Upper lobe of right lung (tissue), 1 donor: ENCODE measurements around the gene ASCC1. TPM values are rescaled to one million over a fixed set of nuclear protein-coding genes. Genes with fewer than 3 reads are reported as not detected.

Experiments
- ATAC-seq: fragments of 200-7000 bp; cut with Tn5 transposase; one replicate; pipeline ENCODE4 v1.9.1; 2020; ENCODE audit warnings: mild to moderate bottlenecking, moderate library complexity
- DNase-seq: peaks from one replicate; pipeline ENCODE4 v3.0.0-alpha.2; 2020
- H3K27ac ChIP-seq: fragments of 200-600 bp; one replicate; pipeline ENCODE4 v1.8.0; 2022
- H3K27me3 ChIP-seq: fragments of 200-600 bp; one replicate; pipeline ENCODE4 v1.8.0; 2022; ENCODE audit warnings: mild to moderate bottlenecking
- H3K36me3 ChIP-seq: fragments of 200-600 bp; one replicate; pipeline ENCODE4 v1.8.0; 2022
- H3K4me1 ChIP-seq: fragments of 200-600 bp; one replicate; pipeline ENCODE4 v1.8.0; 2022
- H3K4me3 ChIP-seq: fragments of 200-600 bp; one replicate; pipeline ENCODE4 v1.8.0; 2022; ENCODE audit warnings: mild to moderate bottlenecking
- H3K9me3 ChIP-seq: fragments of 200-600 bp; one replicate; pipeline ENCODE4 v1.8.0; 2022
- intact Hi-C: fragments of 100-400 bp; cut with DNase I; formaldehyde crosslinking; loops from one replicate; pipeline ENCODE4 v1.11.0; 2022
- total RNA-seq: library from RNA; stranded (reverse); fragmentation: NEBNext Ultra II Directional; extraction: Animal tissue kit (Norgen Biotek cat#: 25700); gene quantifications from one replicate; pipeline ENCODE4 v1.2.1, GENCODE V29; 2021
- TF ChIP-seq, protein P1 (sequence below): fragments of 200-600 bp; IDR thresholded peaks from one replicate; pipeline ENCODE4 v1.8.0; 2022; ENCODE audit warnings: antibody characterized with exemption
- donor health status: DM: no; HTN: yes; CAD: no; lungs with severe emphysema.

Gene ASCC1
- total RNA-seq, 1 donor from 2014 or later, result 27.4 TPM

DNA sequence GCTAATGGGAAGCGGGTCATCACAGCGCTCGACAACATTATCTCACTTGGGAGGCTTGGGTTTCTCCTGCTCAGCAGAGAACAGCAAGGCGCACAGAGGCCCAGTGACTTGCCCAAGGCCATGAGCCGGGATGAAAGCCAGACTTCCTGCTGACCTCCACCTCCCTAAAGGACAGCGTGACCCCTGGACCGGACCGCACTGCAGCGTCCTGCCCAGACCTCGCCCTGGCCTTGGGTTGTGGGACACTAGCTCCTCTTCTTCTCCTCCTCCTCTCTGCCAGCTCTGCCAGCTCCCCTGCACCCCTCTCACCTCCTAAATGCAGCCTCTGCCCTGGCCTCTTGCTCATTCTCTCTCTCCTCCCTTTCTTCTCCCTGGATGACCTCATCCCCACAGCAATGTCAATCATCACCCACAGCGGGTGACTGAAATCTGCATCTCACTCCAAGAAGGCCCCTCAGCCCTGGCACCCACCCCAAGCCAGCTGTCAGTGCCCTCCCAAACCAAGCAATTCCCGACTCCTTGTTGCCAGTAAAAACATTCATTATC lies 147.1 kb downstream of the ASCC1 start:
- TF ChIP-seq, protein P1, sequence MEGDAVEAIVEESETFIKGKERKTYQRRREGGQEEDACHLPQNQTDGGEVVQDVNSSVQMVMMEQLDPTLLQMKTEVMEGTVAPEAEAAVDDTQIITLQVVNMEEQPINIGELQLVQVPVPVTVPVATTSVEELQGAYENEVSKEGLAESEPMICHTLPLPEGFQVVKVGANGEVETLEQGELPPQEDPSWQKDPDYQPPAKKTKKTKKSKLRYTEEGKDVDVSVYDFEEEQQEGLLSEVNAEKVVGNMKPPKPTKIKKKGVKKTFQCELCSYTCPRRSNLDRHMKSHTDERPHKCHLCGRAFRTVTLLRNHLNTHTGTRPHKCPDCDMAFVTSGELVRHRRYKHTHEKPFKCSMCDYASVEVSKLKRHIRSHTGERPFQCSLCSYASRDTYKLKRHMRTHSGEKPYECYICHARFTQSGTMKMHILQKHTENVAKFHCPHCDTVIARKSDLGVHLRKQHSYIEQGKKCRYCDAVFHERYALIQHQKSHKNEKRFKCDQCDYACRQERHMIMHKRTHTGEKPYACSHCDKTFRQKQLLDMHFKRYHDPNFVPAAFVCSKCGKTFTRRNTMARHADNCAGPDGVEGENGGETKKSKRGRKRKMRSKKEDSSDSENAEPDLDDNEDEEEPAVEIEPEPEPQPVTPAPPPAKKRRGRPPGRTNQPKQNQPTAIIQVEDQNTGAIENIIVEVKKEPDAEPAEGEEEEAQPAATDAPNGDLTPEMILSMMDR, result no peak
- Histone ChIP-seq H3K9me3 (no peaks in the 10 kb centered on the region), H3K27ac (no peak overlapping the region), H3K4me1 (peaks cover 5% of the 10 kb centered on the region), H3K27me3 (no peaks in the 10 kb centered on the region), H3K36me3 (no peaks in the 10 kb centered on the region), H3K4me3 (no peak overlapping the region)
- ATAC-seq (no peak), DNase-seq (no peak)
- intact Hi-C loops, result no loop called here

DNA sequence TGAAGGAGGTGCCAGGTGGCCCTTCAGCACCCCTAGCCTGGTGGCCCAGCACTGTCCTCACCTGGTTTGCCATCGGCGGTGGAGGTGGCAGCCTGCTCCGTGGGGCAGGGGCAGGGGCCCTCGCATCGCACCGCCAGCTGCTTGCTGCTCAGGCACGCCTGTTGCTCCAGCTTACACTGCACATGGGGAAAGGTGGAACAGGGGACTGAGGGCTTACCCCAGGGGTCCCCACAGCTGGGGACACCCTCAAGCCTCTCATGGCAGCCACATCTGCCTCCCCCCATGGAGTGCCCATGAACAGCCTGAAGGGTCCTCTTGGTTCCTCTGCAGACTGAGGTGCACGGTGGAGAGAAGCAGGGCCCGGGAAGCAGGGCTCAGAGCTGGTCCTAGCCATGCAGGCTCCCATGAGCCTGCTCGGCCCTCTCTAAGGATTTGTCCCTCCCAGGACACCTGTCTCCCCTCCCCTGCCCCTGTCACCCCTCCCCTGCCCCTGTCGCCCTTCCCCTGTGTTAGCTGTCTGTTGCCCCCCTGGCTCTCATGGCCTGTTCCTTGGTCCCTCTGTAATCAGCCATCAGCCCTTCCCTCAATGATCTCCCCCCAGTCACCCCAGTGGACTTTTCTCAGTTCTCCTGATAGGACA lies 147.8 kb downstream of the ASCC1 start:
- DNase-seq, result no peak
- intact Hi-C loops, result no loop called here
- TF ChIP-seq, protein P1, result no peak
- no peak overlapping the region for H3K4me3 ChIP-seq
- no peaks in the 10 kb centered on the region for H3K27me3 ChIP-seq
- no peak for ATAC-seq
- H3K4me1 ChIP-seq, result peaks cover 5% of the 10 kb centered on the region
- no peak overlapping the region for H3K27ac ChIP-seq
- no peaks in the 10 kb centered on the region for H3K9me3 ChIP-seq
- no peaks in the 10 kb centered on the region for H3K36me3 ChIP-seq

DNA sequence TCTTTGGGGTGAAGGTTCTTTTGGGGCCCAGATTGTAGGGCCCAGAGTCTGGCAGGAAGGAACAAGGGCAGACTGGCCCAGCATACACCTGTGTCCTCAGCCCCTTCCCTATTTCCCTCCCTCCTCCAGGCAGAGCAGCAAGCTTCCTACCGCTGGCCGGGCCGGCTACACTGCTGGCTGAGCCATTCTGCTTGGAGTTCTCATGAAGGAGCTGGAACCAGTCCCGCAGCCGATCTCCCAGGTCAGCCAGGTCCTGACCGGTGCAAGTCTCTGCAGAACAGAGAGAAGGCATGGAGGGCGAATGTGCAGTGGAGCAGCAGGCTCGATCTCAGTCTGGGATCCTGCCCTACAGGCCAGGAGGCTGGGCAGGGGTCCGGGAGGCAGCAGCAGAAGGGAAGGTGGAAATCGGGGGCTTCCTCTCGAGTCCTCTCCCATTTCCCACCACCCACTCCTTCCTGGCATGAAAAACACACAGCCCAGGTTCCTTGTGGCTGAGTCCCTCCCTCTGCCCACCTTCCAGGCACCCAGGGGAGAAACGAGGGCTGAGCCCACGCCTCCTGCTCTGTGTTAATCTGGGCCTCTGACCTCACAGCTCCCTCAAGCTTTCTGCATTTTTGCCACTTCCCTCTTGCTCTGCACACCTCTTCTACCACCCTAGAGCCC lies 148.5 kb downstream of the ASCC1 start:
- intact Hi-C loops, result no loop called here
- no peak for ATAC-seq
- Histone ChIP-seq H3K27me3 (no peaks in the 10 kb centered on the region), H3K36me3 (no peaks in the 10 kb centered on the region), H3K9me3 (no peaks in the 10 kb centered on the region), H3K4me3 (no peak overlapping the region), H3K4me1 (peaks cover 5% of the 10 kb centered on the region), H3K27ac (no peak overlapping the region)
- TF ChIP-seq, protein P1, result no peak
- no peak for DNase-seq

DNA sequence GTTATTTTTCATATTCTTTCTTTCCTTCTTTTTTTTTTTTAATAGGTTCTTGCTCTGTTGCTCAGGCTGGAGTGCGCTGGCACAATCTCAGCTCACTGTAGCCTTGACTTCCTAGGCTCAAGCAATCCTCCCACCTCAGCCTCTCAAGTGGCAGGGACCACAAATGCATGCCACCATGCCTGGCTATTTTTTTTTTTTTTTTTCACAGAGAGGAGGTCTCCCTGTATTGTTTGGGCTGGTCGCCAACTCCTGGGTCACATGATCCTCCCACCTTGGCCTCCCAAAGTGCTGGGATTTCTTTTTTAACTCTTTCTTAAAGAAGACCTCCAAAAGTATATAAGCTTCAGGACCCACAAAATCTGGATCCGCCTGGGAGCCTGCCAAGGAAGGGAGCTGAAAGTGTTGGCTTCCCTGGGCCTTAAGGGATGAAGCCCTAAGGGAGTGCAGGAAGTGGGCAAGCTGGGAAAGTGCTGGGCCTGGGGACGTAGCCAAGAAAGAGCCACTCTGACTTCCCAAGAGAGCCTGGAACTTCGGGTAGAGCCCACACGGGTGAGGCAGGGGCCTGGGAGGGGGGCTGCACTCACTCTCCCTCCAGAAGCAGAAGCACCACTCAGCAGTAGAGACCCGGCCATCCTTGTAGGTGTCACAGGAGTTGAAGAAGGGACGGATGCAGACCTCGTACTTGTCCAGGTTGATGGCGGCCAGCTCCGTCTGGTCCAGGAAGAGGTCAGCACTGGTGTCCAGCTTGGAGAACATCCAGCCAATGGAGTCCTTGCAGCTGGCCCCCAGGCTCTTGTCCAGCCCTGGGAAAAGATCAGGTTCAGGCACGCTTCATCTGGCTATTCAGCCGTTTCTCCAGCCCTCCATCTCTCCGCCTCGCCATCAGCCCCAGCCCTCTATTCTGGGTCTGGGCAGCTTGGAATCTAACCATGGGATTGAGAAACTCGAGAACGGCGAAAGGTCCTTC lies 149.5 kb downstream of the ASCC1 start:
- no peak for ATAC-seq
- Histone ChIP-seq H3K36me3 (no peaks in the 10 kb centered on the region), H3K27ac (no peak overlapping the region), H3K27me3 (no peaks in the 10 kb centered on the region), H3K4me3 (no peak overlapping the region), H3K9me3 (no peaks in the 10 kb centered on the region), H3K4me1 (peaks cover 5% of the 10 kb centered on the region)
- no peak for DNase-seq
- TF ChIP-seq, protein P1, result no peak
- intact Hi-C loops, result no loop called here

DNA sequence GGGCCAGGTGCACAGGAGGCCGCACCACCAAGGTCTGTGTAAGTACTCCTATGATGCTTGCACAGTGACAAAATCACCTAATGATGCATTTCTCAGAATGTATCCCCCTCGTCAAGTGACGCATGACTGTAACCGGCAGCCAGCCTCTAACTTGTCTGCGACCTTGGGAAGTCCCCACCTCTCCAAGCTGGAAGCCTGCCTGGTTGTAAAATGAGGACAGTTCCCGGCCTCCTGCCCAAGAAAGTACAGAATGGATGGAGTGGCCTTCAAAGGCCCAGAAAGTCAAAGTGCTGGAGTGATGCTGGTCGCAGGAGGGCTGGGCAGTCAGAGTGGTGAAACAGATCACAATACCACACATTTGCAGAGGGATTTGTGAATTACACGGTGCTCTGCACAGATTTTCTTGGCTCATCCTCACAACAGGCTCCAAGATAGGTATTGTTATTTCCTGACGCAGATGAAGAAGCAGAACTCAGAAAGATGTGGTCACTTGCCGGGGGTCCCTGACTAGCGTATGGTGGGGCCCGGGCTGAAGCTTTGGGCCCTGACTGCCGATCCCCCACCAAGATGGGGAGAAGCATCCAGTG lies 150.5 kb downstream of the ASCC1 start:
- Histone ChIP-seq H3K27ac (no peak overlapping the region), H3K4me1 (peaks cover 4% of the 10 kb centered on the region), H3K27me3 (no peaks in the 10 kb centered on the region), H3K4me3 (no peak overlapping the region), H3K9me3 (no peaks in the 10 kb centered on the region), H3K36me3 (no peaks in the 10 kb centered on the region)
- ATAC-seq (no peak), DNase-seq (no peak)
- TF ChIP-seq, protein P1, result no peak
- intact Hi-C loops, result no loop called here
